Activated CD4-positive, CD25-positive, alpha-beta regulatory T cell treated with anti-CD3 and anti-CD28 coated beads, Interleukin-2, amount 50 U/mL, for 16 hours (primary cell): Measurements from ENCODE around the gene IRF1.

ENCODE experiments used
- DNase-seq: peaks from one replicate; pipeline ENCODE4 v3.0.0-alpha.2; 2020; ENCODE audit warnings: low read depth, low spot score

The IRF1 gene

DNA sequence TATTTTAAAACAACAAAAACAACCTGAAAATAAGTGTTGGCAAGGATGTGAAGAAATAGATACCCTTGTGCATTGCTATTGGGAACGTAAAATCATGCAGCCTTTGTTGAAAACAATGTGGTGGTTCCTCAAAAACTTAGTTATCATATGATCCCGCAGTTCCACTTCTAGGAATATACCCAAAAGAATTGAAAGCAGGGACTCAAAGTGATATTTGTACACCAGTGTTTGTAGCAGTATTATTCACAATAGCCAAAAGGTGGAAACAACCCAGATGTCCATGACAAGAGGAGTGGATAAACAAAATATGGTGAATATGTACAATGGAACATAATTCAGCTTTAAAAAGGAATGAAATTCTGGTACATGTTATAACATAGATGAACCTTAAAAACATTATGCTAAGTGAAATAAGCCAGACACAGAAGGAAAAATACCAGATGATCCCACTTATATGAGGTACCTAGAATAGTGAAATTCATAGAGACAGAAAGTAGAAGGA, 29.0 kb downstream of the IRF1 start:
- no peak for DNase-seq

DNA sequence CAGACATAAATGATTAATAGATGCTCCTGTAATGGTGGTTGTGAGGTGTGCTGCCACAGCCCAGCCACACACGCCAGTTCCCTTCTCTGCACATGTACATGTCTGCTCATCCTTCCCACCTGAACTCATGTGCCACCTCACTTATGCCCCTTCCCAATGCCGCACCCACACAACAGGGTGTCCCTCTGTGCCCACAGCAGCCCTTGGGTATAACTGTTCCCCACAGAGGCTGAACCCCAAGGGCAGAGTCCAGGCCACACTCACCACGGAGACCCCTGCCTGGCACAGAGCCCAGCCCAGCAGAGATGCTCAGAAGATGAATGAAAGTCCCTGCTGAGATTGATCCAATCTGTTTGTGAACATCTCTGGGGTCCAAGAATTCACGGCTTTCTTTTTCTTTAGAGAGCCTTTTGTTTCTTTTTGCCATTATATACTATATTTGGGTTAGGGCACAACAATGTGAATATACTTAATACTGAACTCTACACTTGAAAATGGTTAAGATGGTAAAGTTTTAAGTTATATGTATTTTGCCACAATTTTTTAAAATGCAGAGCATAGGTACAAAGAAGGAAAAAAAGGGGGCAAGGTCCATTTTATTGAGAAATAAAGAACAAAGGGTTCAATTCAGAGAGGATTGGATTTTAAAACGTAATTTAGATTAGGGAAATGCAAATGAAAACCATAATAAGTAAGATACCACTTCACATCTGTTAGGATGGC, 29.6 kb downstream of the IRF1 start:
- DNase-seq, result no peak

DNA sequence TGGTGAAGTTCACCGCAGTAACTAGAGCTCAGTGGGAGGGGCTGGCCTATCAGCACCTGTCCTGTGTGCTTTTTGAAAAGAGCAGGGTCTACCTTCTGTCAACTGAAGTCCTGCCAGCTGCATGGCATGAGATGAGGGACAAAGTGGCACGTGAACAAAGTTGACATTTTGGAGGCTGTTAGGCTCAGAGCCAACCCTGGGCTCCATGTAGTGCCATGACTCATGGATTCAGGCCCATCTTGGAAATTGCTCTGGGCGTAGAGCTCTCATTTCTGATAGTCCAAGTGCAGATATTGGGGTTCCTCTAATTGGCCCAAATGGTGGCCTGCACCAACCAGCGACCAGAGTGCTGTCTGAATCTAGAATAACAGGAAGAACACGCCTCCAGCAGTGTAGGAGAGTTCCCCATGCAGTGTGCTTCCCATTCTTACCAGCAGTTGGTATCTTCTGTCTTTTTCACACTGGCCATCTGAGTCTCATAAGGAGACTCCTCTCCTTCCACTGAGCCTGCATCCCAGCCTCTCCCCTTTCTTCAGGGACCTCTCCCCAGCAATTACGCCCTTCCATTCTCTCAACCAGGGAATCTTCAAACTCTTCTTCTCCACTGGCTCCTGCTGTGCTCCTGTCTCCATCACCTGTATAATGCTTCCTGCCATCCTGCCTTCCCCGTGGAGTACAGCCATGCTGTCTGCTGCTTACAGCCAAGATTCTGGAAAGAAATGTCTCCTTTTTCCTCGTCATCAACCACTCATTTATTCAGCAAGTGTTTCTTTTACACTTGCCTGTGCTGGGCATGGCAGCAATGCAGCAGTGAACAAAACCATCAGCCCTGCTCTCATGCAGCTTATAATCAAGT, 30.4 kb downstream of the IRF1 start:
- no peak for DNase-seq

DNA sequence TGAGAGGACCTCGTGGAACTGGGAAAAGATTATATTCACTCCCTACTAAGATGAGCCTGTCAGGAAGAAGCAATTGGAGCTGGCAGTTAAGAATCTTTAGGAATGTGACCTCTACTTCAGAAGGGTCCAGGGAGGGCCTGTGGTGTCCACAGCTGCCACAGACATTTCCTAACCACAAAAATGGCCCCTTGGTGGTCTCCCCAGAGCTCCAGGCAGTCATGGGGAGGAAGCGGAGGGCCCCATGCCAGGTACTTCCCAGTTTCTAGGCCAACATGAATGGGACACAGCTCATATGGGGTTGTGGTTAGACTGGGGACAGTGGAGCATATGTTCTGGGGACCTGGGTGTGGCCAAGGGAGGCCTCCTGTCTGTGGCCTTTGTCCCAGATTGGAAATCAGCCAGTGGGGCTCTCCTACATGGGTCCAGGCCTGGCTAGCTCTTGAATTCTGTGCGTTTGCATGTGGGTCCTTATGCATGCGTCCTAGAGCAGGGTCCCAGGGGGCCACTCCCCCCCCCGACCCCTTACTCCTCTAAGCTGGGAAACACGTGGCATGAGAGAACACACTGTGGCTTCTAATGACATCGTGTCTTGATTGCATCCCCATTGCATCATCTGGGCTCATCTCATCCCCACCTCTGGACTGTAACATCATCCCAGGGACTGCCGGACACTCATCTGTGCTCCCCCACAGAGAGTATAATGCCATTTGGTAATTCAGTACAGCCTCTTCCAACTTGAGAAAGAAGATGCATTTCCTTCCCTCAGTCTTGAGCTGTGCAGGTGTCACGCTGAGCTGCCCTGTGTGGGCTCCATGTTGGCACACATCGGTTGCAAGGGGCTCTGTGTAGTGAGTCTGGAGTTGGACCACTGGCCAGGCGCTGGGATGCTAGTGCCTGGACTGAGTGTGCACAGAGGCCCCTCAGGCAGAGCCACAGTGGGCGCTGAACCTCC, 31.3 kb downstream of the IRF1 start:
- DNase-seq, result no peak

DNA sequence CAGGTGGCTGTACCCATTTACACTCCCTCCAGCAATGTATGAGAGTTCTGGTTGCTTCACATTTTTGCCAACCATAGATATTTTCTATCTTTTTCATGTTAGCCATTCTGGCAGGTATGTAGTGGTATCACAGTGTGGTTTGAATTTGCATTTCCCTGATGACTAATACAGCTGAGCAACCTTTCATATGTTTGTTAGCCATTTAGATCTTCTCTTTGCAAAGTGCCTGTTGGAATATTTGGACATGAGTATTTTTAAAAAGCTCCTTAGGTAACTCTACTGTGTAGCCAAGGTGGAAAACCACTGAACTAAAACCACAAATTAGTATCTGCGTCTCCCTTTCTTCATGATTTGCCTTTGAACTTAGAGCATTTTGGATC, 31.9 kb downstream of the IRF1 start:
- no peak for DNase-seq

DNA sequence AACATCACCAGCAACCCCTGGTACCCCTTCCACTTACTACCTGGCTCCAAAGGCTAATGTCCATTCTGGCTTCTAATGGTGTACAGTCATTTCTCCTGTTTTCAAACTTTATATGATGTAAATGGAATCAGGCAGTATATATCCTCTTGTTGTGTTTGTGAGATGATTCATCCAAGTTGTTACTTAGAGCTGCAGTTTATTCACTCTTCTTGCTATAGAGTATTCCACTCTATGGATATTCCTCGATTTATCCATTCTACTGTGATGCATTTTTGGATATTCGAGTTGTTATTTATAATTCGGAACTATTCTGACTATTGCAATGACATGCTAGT, 32.4 kb downstream of the IRF1 start:
- DNase-seq, result no peak

DNA sequence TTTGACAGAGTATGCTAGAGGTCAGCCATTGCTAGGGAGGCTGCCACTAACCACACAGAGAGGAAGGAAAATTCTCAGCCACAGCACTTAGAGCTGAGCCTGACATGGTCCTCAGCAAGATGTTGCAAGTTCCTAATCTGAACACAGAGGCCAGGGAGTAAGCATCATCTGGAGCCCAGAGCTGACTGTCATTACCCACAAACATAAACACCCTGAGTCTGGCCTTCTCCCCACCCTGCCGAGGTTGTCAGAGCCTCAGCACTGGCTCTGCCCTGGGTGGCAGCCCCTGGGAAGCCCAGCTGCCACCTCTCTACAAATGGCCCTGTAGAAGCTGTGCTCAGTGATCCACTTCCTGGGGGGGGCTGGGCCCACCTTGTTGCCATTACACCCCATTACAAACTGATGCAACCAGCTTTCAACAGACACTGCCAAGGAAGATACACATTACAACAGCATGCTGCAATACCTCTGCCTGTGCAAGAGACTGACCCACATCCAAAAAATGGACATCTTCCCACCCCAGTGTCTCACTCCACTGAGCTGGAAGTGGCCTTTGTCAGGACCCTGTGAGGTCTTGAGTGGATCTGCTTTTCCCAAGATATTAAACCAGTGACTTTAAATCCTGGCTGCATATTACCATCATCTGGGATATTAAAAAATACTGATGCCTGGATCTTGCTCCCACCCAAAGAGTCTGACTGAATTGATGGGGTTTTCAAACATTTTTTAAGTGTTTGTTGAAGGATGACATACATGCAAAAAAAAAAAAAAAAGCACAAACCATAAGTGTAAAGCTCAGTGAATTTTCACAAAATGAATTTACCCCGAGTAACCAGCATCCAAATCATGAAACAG, 33.0 kb downstream of the IRF1 start:
- DNase-seq, result no peak

DNA sequence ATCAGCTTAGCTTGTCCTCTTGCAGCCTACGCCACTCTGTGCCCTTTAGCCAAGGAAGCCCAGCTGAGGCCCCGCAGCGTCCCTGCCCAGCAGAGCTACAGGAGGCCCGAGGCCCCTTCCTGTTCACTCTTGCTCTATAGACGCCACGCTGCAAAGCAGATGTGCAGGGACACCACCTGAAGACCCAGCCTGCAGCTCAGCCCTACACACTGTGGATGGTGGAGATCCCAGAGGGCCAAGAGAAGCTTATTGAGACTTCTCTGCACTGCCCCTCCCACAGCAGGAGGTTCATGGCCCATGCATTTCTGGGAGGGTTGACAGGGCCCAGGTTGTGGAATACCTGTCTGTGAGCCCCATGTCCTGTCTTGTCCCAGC, 33.6 kb downstream of the IRF1 start:
- DNase-seq, result no peak

DNA sequence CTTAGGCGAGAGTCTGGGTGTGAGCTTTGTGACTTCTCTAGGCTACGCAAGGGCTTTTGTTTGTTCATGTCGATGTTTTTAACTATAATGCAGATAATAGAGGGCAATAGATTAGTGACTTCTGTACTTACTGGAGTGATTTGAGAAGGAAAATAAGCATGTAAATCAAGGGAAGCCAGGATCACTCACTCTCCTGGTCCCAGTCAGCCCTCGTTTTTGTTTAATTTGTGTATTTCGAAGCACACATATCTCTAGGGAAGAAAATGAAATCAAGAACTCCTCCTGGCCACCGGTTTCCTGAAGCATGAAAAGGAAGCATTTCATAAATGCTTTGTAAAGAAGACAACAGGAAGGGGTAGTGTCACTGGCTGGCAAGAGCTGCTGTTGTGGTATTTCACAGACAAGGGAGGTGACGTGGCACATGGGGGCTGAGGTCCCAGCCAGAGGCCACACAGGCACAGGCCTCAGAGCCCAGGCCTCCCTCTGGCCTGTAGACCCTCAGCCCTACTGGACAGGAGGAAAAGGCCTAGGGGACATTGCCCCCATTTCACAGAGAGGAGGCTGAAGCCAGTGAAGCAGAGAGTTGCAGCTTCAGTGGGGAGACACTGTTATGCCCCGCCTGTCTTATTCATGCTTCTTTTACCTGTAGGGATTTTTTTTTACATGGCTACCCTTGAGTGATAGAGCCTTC, 34.1 kb downstream of the IRF1 start:
- DNase-seq, result no peak

DNA sequence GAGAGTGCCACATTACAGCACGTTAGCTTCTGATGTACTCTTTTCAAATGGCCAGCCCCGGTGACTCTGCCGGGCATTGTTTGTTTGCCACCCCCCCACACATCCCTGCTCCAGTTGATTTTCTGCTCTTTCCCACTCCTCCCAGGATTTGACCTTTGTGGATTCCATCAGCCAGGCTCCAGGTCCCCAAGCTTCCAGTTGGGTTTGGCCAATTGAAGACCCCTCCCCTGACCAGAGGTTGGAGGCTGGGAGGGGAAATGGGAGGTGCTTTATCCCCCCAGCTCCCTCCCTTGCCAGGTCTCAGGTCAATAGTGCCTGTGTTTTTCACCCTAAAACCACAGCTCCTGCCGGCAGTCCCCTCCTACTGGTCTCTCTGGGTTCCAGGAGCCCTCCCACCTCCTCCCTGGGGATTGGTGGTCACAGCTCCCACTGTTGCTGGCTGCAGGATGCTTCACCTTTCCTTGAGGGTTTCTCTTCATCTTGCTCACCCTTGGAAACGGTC, 34.9 kb downstream of the IRF1 start:
- no peak for DNase-seq

DNA sequence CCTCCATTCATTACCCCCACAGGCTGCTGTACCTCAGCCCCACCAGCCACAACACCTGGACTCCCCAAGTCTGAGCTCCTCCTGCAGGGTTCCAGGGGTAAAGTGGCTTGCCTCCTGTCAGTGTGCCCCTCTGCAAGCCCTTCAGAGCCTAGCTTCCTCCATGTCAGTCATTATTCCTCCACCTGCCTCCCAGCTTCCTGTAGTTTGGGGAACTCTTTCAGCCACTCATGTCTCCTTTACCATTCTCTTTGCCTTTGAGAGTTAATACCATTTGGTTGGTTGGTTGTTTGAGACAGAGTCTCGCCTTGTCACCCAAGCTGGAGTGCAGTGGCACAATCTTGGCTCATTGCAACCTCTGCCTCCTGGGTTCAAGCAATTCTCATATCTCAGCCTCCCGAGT, 36.2 kb downstream of the IRF1 start:
- DNase-seq, result no peak

DNA sequence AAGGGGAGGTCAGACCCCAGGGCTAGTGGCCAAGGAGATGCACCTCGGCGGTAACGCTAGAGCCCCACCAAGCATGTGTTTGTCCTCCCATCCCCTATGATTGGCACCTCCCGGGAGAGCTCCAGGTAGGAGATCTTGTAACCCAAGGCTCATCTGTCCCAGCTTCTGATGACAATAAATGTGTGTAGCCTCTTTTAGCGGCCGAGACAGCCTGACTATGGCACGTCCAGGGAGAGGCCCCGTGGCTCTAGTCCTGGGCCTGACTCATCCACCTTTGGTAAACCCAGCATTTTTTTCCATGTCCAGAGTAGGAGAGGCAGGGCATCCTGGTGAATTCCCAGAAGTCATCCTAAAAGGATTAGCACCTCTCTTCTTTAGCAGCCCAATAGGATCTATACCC, 39.2 kb downstream of the IRF1 start:
- DNase-seq, result no peak

DNA sequence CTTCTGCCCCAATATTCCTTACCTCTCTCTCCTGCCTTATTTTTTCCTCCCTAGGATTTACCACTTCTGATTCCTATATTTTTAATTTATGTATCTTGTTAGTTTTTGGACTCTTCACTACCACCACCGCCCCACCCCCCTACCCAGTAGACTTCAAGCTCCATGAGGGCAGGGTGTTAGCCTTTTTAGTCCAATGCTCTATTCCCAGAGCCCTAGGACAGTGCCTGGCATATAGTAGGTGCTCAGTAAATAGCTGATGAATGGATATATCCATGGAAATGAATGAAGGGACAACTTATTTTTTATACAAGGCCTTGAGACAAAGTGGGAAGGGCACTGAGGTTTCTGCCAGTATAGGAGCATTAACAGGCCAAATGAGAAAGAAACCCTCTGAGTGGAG, 41.5 kb downstream of the IRF1 start:
- no peak for DNase-seq

DNA sequence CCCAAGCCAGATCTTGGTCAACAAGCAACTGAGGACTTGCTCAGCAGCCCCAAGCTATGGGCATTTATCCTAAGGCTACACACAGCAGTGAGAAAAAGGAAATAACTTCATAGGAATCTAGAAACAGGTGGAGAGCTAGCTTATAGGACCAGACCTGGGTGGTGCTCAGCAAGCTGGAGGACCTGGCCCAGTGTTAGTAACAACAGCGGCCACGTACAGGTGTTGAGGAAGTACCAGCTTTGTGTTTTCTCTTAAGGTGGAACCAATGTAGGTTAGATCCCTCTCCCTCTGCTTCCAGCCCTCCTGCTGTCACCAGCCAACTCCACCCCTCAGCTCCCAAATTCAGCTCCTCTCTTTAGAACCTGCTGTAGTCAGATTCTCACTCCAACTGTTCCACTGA, 43.4 kb downstream of the IRF1 start:
- no peak for DNase-seq

DNA sequence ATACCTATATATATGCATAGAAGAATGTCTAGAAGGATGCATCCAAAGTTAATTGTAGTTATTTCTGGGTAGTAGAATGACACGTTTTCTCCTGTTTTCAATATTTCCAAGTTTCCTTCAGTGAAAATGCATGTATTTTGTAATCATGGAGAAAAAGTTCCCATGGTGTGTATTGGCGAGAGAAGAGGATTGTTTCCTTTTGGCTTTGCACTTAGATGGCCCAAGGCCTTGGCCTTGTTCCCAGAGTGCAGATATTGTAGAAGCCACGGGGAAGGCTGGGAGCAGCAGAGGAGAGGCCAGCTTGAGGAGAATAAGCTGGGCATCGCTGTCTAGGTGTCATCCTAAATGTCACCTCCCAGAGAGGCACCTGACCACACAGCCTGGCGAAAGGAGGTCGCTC, 44.0 kb downstream of the IRF1 start:
- no peak for DNase-seq

DNA sequence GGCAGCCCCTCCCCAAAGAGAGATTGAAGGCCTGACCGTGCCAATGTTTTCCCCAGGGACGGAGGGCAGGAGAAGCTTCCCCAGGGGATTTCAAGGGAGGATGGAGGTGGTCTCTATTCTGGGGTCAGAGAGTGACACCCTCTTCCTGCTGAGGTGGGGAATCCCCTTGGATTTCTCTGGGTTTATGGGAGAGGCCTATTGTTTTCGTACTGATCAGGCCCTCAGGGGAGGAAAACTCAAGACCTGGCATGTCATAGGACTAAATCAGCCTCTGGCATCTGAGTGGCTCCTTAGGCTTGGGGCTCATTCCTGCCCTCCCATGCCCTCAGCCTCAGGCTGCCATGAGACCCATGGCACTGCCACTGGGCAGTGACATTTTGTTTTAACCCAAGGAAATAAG, 44.6 kb downstream of the IRF1 start:
- DNase-seq, result no peak

DNA sequence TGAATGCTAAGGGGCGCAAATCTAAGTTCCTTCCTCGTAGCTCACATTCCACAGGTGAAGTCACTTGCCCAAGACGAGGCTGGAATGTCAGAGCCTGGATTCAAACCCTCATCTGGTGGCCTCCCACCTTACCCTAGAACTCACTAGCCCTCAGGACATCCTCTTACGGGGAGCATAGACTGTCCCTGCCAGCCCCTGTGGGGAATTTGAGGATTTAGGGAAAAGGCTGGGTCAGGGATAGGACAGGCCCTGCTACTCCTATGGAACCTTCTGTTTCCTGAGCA, 45.0 kb downstream of the IRF1 start:
- DNase-seq, result no peak

DNA sequence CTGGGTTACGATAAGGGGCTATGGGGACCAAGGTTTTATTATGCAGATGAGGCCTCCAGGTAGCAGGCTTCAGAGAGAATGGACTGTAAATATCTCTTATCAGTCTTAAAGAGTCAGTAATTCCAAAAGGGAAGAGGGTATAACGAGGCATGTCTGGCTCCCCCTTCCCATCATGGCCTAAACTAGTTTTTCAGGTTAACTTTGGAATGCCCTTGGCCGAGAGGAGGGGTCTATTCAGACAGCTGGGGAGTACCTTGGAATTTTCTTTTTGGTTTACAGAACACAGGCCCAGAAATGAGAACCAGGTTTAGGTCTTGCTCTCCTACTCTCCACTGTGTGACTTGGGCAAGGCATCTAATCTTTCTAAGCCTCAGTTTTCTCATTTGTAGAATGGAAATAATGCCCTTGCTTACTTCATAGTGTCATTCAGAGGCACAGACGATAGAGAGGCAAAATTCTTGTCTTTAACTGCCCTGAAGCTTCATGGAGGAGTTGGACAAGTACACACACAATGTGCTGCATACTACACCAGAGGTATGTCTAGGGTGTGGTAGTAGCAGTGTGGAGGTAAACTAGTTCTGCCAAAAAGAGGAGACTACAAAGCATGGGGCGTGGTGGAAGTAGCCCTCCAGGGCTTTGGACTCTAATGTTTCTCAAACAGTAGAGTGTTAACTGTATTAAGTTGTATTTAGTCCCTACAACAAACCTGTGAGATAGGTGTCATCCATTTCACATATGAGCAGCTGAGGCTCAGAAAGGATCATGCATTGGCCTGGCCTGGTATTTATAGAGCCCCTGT, 45.5 kb downstream of the IRF1 start:
- no peak for DNase-seq

DNA sequence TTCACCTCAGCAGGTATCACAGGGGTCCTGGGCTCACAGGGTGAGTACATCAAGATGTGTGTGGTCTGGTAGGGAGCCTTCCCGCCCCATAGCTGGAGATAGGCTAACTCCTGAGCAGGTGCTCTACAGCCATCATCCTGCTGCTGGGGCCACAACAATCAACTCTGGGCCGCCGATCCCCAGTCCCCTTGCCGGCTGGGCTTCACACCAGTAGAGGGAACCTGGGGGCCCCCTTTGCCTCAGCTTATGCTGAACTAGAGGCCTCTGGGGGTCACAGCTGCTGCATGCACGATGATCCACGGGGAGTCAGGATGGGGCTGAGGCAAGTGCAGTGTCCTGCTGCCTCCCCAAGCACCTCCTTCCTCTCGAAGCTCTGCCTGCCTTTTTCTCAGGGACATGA, 46.5 kb downstream of the IRF1 start:
- no peak for DNase-seq
